Measurements from ENCODE around the gene ITIH1.

Gene ITIH1

GRCh38 chr3:52754373-52754772, 23.0 kb upstream of the ITIH1 start:
- TF ChIP-seq CTCF (IDR thresholded peaks at IDR 0.05; ENCODE audit: poor library complexity, severe bottlenecking): no peak
- Histone ChIP-seq H3K4me1 (ENCODE audit: insufficient read depth, poor library complexity, severe bottlenecking) (no peaks in the 10 kb centered on the region), H3K27me3 (ENCODE audit: insufficient read depth, poor library complexity, severe bottlenecking) (no peaks in the 10 kb centered on the region), H3K9me3 (ENCODE audit: severe bottlenecking) (no peaks in the 10 kb centered on the region), H3K4me3 (ENCODE audit: severe bottlenecking) (no peak overlapping the region), H3K27ac (ENCODE audit: poor library complexity, severe bottlenecking) (no peak overlapping the region), H3K36me3 (ENCODE audit: low read depth) (peaks cover 64% of the 10 kb centered on the region)
- ATAC-seq (ENCODE audit: low read depth): no peak
- DNase-seq (ENCODE audit: low spot score): no peak

- Histone ChIP-seq H3K27me3 (ENCODE audit: insufficient read depth, poor library complexity, severe bottlenecking) (no peaks in the 10 kb centered on the region), H3K4me3 (ENCODE audit: severe bottlenecking) (no peak overlapping the region), H3K9me3 (ENCODE audit: severe bottlenecking) (no peaks in the 10 kb centered on the region), H3K27ac (ENCODE audit: poor library complexity, severe bottlenecking) (no peak overlapping the region), H3K36me3 (ENCODE audit: low read depth) (peaks cover 62% of the 10 kb centered on the region), H3K4me1 (ENCODE audit: insufficient read depth, poor library complexity, severe bottlenecking) (no peaks in the 10 kb centered on the region)
- DNase-seq (ENCODE audit: low spot score): no peak
- TF ChIP-seq CTCF (IDR thresholded peaks at IDR 0.05; ENCODE audit: poor library complexity, severe bottlenecking): no peak
- ATAC-seq (ENCODE audit: low read depth): no peak
These were observed 21.3 kb upstream of the ITIH1 start for GRCh38 chr3:52756141-52756540.

GRCh38 chr3:52763466-52763865, 13.9 kb upstream of the ITIH1 start:
- no peak for TF ChIP-seq CTCF (IDR thresholded peaks at IDR 0.05; ENCODE audit: poor library complexity, severe bottlenecking)
- no peaks in the 10 kb centered on the region for H3K27me3 ChIP-seq (ENCODE audit: insufficient read depth, poor library complexity, severe bottlenecking)
- no peak overlapping the region for H3K27ac ChIP-seq (ENCODE audit: poor library complexity, severe bottlenecking)
- H3K36me3 ChIP-seq (ENCODE audit: low read depth): peaks cover 75% of the 10 kb centered on the region
- ATAC-seq (ENCODE audit: low read depth) (peak; percentile 49), DNase-seq (ENCODE audit: low spot score) (no peak)
- H3K9me3 ChIP-seq (ENCODE audit: severe bottlenecking): no peaks in the 10 kb centered on the region
- H3K4me3 ChIP-seq (ENCODE audit: severe bottlenecking): no peak overlapping the region
- H3K4me1 ChIP-seq (ENCODE audit: insufficient read depth, poor library complexity, severe bottlenecking): no peaks in the 10 kb centered on the region

- ATAC-seq (ENCODE audit: low read depth) (no peak), DNase-seq (ENCODE audit: low spot score) (no peak)
- H3K27me3 ChIP-seq (ENCODE audit: insufficient read depth, poor library complexity, severe bottlenecking): no peaks in the 10 kb centered on the region
- H3K4me3 ChIP-seq (ENCODE audit: severe bottlenecking): peak overlapping the region; percentile 81
- H3K9me3 ChIP-seq (ENCODE audit: severe bottlenecking): no peaks in the 10 kb centered on the region
- H3K27ac ChIP-seq (ENCODE audit: poor library complexity, severe bottlenecking): peak overlapping the region; percentile 25
- H3K36me3 ChIP-seq (ENCODE audit: low read depth): peaks cover 23% of the 10 kb centered on the region
- TF ChIP-seq CTCF (IDR thresholded peaks at IDR 0.05; ENCODE audit: poor library complexity, severe bottlenecking): no peak
- peaks cover 5% of the 10 kb centered on the region for H3K4me1 ChIP-seq (ENCODE audit: insufficient read depth, poor library complexity, severe bottlenecking)
These were observed 7.5 kb upstream of the ITIH1 start for GRCh38 chr3:52769786-52770455.
